WTC11 (cell line): ENCODE results near the gene KSR1. TPM values are rescaled to one million over a fixed set of nuclear protein-coding genes. Genes with fewer than 3 reads are reported as not detected.

Source experiments
- ATAC-seq: fragments of 200-7000 bp; cut with Tn5 transposase; 2 replicates; pipeline ENCODE4 v1.10.0; 2021; ENCODE audit warnings: mild to moderate bottlenecking, moderate library complexity
- CTCF ChIA-PET: fragments of 300-600 bp; sonication (Branson Sonifier 250); formaldehyde crosslinking; loops from one replicate; lab custom pipeline; 2021; ENCODE audit warnings: antibody characterized with exemption; lab: Charles Lee
- POLR2A ChIA-PET: fragments of 350-600 bp; sonication (Branson Sonifier 250); formaldehyde crosslinking; loops from one replicate; lab custom pipeline; 2021; ENCODE audit warnings: antibody characterized with exemption; lab: Charles Lee
- DNase-seq: peaks from one replicate; pipeline ENCODE4 v3.0.0; 2021; ENCODE audit warnings: low spot score
- H3K27ac Mint-ChIP-seq: 2 replicates; pipeline ENCODE4 v1.8.0; 2021; ENCODE audit warnings: mixed read lengths
- H3K27me3 Mint-ChIP-seq: 2 replicates; pipeline ENCODE4 v1.8.0; 2021; ENCODE audit warnings: low read depth, mild to moderate bottlenecking, moderate library complexity, mixed read lengths
- H3K36me3 Mint-ChIP-seq: 2 replicates; pipeline ENCODE4 v1.8.0; 2021; ENCODE audit warnings: mixed read lengths
- H3K4me1 Mint-ChIP-seq: 2 replicates; pipeline ENCODE4 v1.8.0; 2022; ENCODE audit warnings: mixed read lengths
- H3K4me3 Mint-ChIP-seq: 2 replicates; pipeline ENCODE4 v1.8.0; 2021; ENCODE audit warnings: mild to moderate bottlenecking, moderate library complexity, mixed read lengths
- H3K9me3 Mint-ChIP-seq: 2 replicates; pipeline ENCODE4 v1.8.0; 2021; ENCODE audit warnings: mixed read lengths
- CDX4 ChIP-seq: fragments of 250-450 bp; sonication (Bioruptor Pico); IDR thresholded peaks from 2 replicates; pipeline ENCODE4 v1.9.0; 2021; ENCODE audit warnings: moderate library complexity, mild to moderate bottlenecking, inconsistent platforms, borderline replicate concordance
- E2F5 ChIP-seq: sonication (generic); formaldehyde crosslinking; IDR thresholded peaks from 2 replicates; pipeline ENCODE4 v1.8.1; 2022; ENCODE audit warnings: mild to moderate bottlenecking, moderate library complexity, missing genetic modification reagents
- ELF4 ChIP-seq: sonication (generic); formaldehyde crosslinking; IDR thresholded peaks from 2 replicates; pipeline ENCODE4 v1.8.1; 2022; ENCODE audit warnings: low read depth, mild to moderate bottlenecking, moderate library complexity, missing genetic modification reagents
- ETV6 ChIP-seq: sonication (generic); formaldehyde crosslinking; IDR thresholded peaks from 2 replicates; pipeline ENCODE4 v1.8.1; 2022; ENCODE audit warnings: mild to moderate bottlenecking, missing genetic modification reagents
- FOXK1 ChIP-seq: sonication (generic); formaldehyde crosslinking; IDR thresholded peaks from 2 replicates; pipeline ENCODE4 v1.8.0; 2022; ENCODE audit warnings: mild to moderate bottlenecking, moderate library complexity, missing genetic modification reagents
- FOXP1 ChIP-seq: sonication (generic); formaldehyde crosslinking; IDR thresholded peaks from 2 replicates; pipeline ENCODE4 v1.8.0; 2022; ENCODE audit warnings: missing genetic modification reagents, mild to moderate bottlenecking, moderate library complexity, borderline replicate concordance
- JAZF1 ChIP-seq: fragments of 250-450 bp; sonication (Bioruptor Pico); IDR thresholded peaks from 2 replicates; pipeline ENCODE4 v1.9.0; 2021; ENCODE audit warnings: moderate library complexity, mild to moderate bottlenecking, inconsistent platforms
- KAT7 ChIP-seq: sonication (generic); formaldehyde crosslinking; IDR thresholded peaks from 2 replicates; pipeline ENCODE4 v1.8.1; 2023; ENCODE audit warnings: missing genetic modification reagents, mild to moderate bottlenecking, borderline replicate concordance
- NR3C1 ChIP-seq: sonication (generic); formaldehyde crosslinking; conservative IDR thresholded peaks from 2 replicates; pipeline ENCODE4 v1.8.1; 2023; ENCODE audit warnings: low read depth, mild to moderate bottlenecking, missing genetic modification reagents
- RELA ChIP-seq: sonication (generic); formaldehyde crosslinking; IDR thresholded peaks from 2 replicates; pipeline ENCODE4 v1.8.1; 2022; ENCODE audit warnings: missing genetic modification reagents, mild to moderate bottlenecking, borderline replicate concordance
- SMAD3 ChIP-seq: sonication (generic); formaldehyde crosslinking; IDR thresholded peaks from 2 replicates; pipeline ENCODE4 v1.8.0; 2022; ENCODE audit warnings: missing genetic modification reagents, mild to moderate bottlenecking, borderline replicate concordance
- TCF7 ChIP-seq: sonication (generic); formaldehyde crosslinking; IDR thresholded peaks from 2 replicates; pipeline ENCODE4 v1.8.0; 2022; ENCODE audit warnings: mild to moderate bottlenecking, low read depth, missing genetic modification reagents, moderate library complexity
- TEAD1 ChIP-seq: sonication (generic); formaldehyde crosslinking; IDR thresholded peaks from 2 replicates; pipeline ENCODE4 v1.8.0; 2022; ENCODE audit warnings: mild to moderate bottlenecking, missing genetic modification reagents
- ZNF532 ChIP-seq: fragments of 250-450 bp; sonication (Bioruptor Pico); IDR thresholded peaks from 2 replicates; pipeline ENCODE4 v1.9.0; 2021; ENCODE audit warnings: mild to moderate bottlenecking, borderline replicate concordance
- ZNF671 ChIP-seq: fragments of 250-450 bp; sonication (Bioruptor Pico); IDR thresholded peaks from 2 replicates; pipeline ENCODE4 v1.8.0; 2021; ENCODE audit warnings: mild to moderate bottlenecking
- total RNA-seq: library from RNA; stranded (reverse); gene quantifications from 3 replicates; pipeline ENCODE4 v1.2.3, GENCODE V29; 2021
- TF ChIP-seq, protein P1 (sequence below): sonication (generic); formaldehyde crosslinking; IDR thresholded peaks from 2 replicates; pipeline ENCODE4 v1.8.0; 2022; ENCODE audit warnings: missing genetic modification reagents
- TF ChIP-seq, protein P2 (sequence below): sonication (generic); formaldehyde crosslinking; IDR thresholded peaks from 2 replicates; pipeline ENCODE4 v1.8.1; 2023; ENCODE audit warnings: mild to moderate bottlenecking, missing genetic modification reagents

The KSR1 gene
- total RNA-seq, 1 experiment from 2014 or later = 45.5 TPM

- H3K4me1 Mint-ChIP-seq = peaks cover 35% of the 10 kb centered on the region
- ChIA-PET POLR2A (no interaction called here), CTCF (interaction anchor here (0.8 to 3.0 kb wide), 5 partner anchors 11 to 112 kb away, joined by 3 to 12 read pairs (median 5); no protein-coding TSS in a partner anchor)
- H3K4me3 Mint-ChIP-seq = no peak overlapping the region
- no peaks in the 10 kb centered on the region for H3K27me3 Mint-ChIP-seq
- no peaks in the 10 kb centered on the region; the same call in 1 of the 2 replicates for H3K9me3 Mint-ChIP-seq
- H3K36me3 Mint-ChIP-seq = peaks cover 5% of the 10 kb centered on the region; the same call in 1 of the 2 replicates
- no peak for ATAC-seq
- TF ChIP-seq FOXK1 = no peak
- no peak for TF ChIP-seq CDX4 (CRISPR knock-in tag)
- TF ChIP-seq FOXP1 (CRISPR knock-in tag) = no peak
- TF ChIP-seq, protein P1, sequence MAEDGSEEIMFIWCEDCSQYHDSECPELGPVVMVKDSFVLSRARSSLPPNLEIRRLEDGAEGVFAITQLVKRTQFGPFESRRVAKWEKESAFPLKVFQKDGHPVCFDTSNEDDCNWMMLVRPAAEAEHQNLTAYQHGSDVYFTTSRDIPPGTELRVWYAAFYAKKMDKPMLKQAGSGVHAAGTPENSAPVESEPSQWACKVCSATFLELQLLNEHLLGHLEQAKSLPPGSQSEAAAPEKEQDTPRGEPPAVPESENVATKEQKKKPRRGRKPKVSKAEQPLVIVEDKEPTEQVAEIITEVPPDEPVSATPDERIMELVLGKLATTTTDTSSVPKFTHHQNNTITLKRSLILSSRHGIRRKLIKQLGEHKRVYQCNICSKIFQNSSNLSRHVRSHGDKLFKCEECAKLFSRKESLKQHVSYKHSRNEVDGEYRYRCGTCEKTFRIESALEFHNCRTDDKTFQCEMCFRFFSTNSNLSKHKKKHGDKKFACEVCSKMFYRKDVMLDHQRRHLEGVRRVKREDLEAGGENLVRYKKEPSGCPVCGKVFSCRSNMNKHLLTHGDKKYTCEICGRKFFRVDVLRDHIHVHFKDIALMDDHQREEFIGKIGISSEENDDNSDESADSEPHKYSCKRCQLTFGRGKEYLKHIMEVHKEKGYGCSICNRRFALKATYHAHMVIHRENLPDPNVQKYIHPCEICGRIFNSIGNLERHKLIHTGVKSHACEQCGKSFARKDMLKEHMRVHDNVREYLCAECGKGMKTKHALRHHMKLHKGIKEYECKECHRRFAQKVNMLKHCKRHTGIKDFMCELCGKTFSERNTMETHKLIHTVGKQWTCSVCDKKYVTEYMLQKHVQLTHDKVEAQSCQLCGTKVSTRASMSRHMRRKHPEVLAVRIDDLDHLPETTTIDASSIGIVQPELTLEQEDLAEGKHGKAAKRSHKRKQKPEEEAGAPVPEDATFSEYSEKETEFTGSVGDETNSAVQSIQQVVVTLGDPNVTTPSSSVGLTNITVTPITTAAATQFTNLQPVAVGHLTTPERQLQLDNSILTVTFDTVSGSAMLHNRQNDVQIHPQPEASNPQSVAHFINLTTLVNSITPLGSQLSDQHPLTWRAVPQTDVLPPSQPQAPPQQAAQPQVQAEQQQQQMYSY (CRISPR knock-in tag) = no peak
- TF ChIP-seq, protein P2, sequence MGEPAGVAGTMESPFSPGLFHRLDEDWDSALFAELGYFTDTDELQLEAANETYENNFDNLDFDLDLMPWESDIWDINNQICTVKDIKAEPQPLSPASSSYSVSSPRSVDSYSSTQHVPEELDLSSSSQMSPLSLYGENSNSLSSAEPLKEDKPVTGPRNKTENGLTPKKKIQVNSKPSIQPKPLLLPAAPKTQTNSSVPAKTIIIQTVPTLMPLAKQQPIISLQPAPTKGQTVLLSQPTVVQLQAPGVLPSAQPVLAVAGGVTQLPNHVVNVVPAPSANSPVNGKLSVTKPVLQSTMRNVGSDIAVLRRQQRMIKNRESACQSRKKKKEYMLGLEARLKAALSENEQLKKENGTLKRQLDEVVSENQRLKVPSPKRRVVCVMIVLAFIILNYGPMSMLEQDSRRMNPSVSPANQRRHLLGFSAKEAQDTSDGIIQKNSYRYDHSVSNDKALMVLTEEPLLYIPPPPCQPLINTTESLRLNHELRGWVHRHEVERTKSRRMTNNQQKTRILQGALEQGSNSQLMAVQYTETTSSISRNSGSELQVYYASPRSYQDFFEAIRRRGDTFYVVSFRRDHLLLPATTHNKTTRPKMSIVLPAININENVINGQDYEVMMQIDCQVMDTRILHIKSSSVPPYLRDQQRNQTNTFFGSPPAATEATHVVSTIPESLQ = no peak
- TF ChIP-seq TCF7 (CRISPR knock-in tag) = no peak
- TF ChIP-seq SMAD3 (CRISPR knock-in tag) = no peak
- no peak for TF ChIP-seq JAZF1 (CRISPR knock-in tag)
- no peak for TF ChIP-seq ZNF671 (CRISPR knock-in tag)
- TF ChIP-seq ZNF532 = no peak
- no peak for TF ChIP-seq NR3C1
- TF ChIP-seq E2F5 = no peak
- no peak for TF ChIP-seq ETV6 (CRISPR knock-in tag)
- TF ChIP-seq ELF4 (CRISPR knock-in tag) = no peak
- TF ChIP-seq KAT7 (CRISPR knock-in tag) = no peak
- TF ChIP-seq TEAD1 = no peak
- TF ChIP-seq RELA (CRISPR knock-in tag) = no peak
- TF ChIP-seq, all 79 proteins: peak for 0
- no peak for DNase-seq
- H3K27ac Mint-ChIP-seq = no peak overlapping the region
Observed at GRCh38 chr17:27567563-27567859, 111.3 kb downstream of the KSR1 start.
